Spleen (tissue), 11 donors: ENCODE data around the gene GPRIN3. TPM values are rescaled to one million over a fixed set of nuclear protein-coding genes. Genes with fewer than 3 reads are reported as not detected.

Source experiments
- DNase-seq: peaks from one replicate; pipeline ENCODE4 v3.0.0-alpha.2; 2020
- H3K27ac ChIP-seq, 8 donors: fragments of 200-600 bp; sonication (generic) in 7 of 8; 1 replicate in 4 of 8; 2 replicates in 4 of 8; pipeline versions ENCODE4 v1.5.0 to v1.8.0; 2016 to 2021; ENCODE audit warnings: inconsistent platforms in 4 of 8, mild to moderate bottlenecking in 4 of 8, moderate library complexity in 1 of 8
- H3K27me3 ChIP-seq, 7 donors: fragments of 200-600 bp; sonication (generic) in 6 of 7; replicated peaks in 1 of 7; 1 replicate in 4 of 7; 2 replicates in 3 of 7; pipeline versions ENCODE4 v1.5.0 to v1.8.0; 2016 to 2021; ENCODE audit warnings: inconsistent platforms in 3 of 7, mild to moderate bottlenecking in 1 of 7
- H3K36me3 ChIP-seq, 6 donors: fragments of 200-600 bp; sonication (generic) in 5 of 6; 1 replicate in 4 of 6; 2 replicates in 2 of 6; pipeline versions ENCODE4 v1.5.0 to v1.8.0; 2016 to 2021; ENCODE audit warnings: inconsistent platforms in 2 of 6
- H3K4me1 ChIP-seq, 6 donors: fragments of 200-600 bp; sonication (generic) in 5 of 6; 1 replicate in 3 of 6; 2 replicates in 3 of 6; pipeline versions ENCODE4 v1.5.0 to v1.8.0; 2016 to 2021; ENCODE audit warnings: inconsistent platforms in 3 of 6
- H3K4me3 ChIP-seq, 8 donors: fragments of 200-600 bp; sonication (generic) in 7 of 8; 1 replicate in 4 of 8; 2 replicates in 4 of 8; pipeline versions ENCODE4 v1.5.0 to v1.8.0; 2016 to 2021; ENCODE audit warnings: inconsistent platforms in 4 of 8, mild to moderate bottlenecking in 4 of 8, moderate library complexity in 2 of 8
- H3K9me3 ChIP-seq, 8 donors: fragments of 200-600 bp; sonication (generic) in 7 of 8; 1 replicate in 4 of 8; 2 replicates in 4 of 8; pipeline versions ENCODE4 v1.5.0 to v1.8.0; 2016 to 2021; ENCODE audit warnings: inconsistent platforms in 4 of 8
- CTCF ChIP-seq, 11 experiments: fragments of 200-600 bp in 7 of 11; fragments of 450-650 bp in 4 of 11; sonication (generic) in 4 of 11; IDR thresholded peaks in 8 of 11; conservative IDR thresholded peaks in 3 of 11; 1 replicate in 7 of 11; 2 replicates in 4 of 11; pipeline versions ENCODE4 v1.4.0 to v1.8.0; 2016 to 2021; ENCODE audit warnings: antibody characterized with exemption in 11 of 11, inconsistent platforms in 4 of 11, mild to moderate bottlenecking in 1 of 11
- POLR2A ChIP-seq, 3 donors: fragments of 450-650 bp; IDR thresholded peaks; one replicate each; pipeline ENCODE4 v1.5.1; 2017; ENCODE audit warnings: antibody characterized with exemption in 3 of 3, mild to moderate bottlenecking in 1 of 3
- POLR2AphosphoS5 ChIP-seq, 3 donors: sonication (generic); formaldehyde crosslinking; IDR thresholded peaks; one replicate each; pipeline ENCODE4 v1.5.1; 2017; ENCODE audit warnings: antibody characterized with exemption in 3 of 3
- WGBS, 5 donors: extraction: QIAGEN DNeasy Blood & Tissue Kit in 3 of 5; methylation state at CpG; one replicate each; pipeline versions ENCODE4 v1.1.5 to v1.1.7; 2013 to 2018; 5-methylcytosine and 5-hydroxymethylcytosine counted together
- intact Hi-C: fragments of 100-400 bp; cut with DNase I; formaldehyde crosslinking; loops from one replicate; pipeline ENCODE4 v1.15.0; 2023; ENCODE audit warnings: low total_unique reads
- polyA plus RNA-seq, 3 donors: library from polyadenylated mRNA; stranded (reverse); fragments of 200-250 nt; gene quantifications; one replicate each; pipeline ENCODE4 v1.2.1, GENCODE V29; 2013
- total RNA-seq, 7 donors: library from RNA; depleted of rRNA in 3 of 7; stranded (reverse); fragments of >200 nt in 3 of 7; fragmentation: NEBNext Ultra II Directional in 4 of 7; extraction: Animal tissue kit (Norgen Biotek cat#: 25700) in 4 of 7; gene quantifications; one replicate each; pipeline versions ENCODE4 v1.1.0 to v1.2.1, GENCODE V29; 2016 to 2021
- donor health status: healthy with polysubstance abuse.
- donor health status: DM: no; HTN: no; CAD: no; lungs with moderate emphysema.
- donor health status: DM: no; HTN: no; CAD: no.
- donor health status: Bipolar disorder and iron deficiency.
- donor health status: healthy.
- donor health status: DM: no; HTN: no; CAD: no.
- donor health status: DM: yes; HTN: yes; CAD: no.

The GPRIN3 gene
- total and polyA plus RNA-seq, 10 donors: 1.6 to 40.2 (median 24.8) TPM

DNA sequence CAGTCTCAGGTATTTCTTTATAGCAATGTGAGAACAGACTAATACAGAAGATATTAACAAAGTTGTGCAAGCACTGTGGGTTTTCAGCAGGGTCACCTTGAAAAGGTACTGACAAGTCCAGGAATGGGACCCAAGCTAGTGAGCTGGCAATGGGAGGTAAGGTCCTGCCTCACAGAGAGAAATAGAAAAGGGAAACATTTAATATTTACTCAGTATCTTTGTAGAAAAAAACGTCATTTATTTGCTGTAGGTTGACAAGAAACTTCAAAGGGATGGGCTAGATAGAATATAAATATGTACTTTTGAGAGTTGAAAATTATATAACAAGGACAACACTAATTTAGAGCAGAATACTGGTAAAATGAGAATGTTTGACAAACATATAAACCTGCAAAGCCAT, 89.0 kb downstream of the GPRIN3 start:
- H3K9me3 ChIP-seq: no peaks in the 10 kb centered on the region
- no peak overlapping the region for H3K4me3 ChIP-seq
- H3K4me1 ChIP-seq: no peaks in the 10 kb centered on the region
- no peaks in the 10 kb centered on the region for H3K36me3 ChIP-seq
- intact Hi-C loops: no loop called here
- no peaks in the 10 kb centered on the region for H3K27me3 ChIP-seq
- no peak overlapping the region for H3K27ac ChIP-seq
- TF ChIP-seq POLR2AphosphoS5 (IDR thresholded peaks at IDR 0.05): no peak
- no peak for TF ChIP-seq POLR2A (IDR thresholded peaks at IDR 0.05)
- TF ChIP-seq CTCF (IDR thresholded peaks at IDR 0.05 in 8 of 11, conservative IDR thresholded peaks at IDR 0.05 in 3 of 11): no peak
- DNase-seq: no peak
- WGBS, 5 donors: 68 to 86% (median 73%) methylated on average over 1 of the region's 1 CpG

- Histone ChIP-seq H3K4me1 (no peaks in the 10 kb centered on the region), H3K36me3 (no peaks in the 10 kb centered on the region), H3K4me3 (no peak overlapping the region), H3K27ac (no peak overlapping the region), H3K27me3 (no peaks in the 10 kb centered on the region), H3K9me3 (no peaks in the 10 kb centered on the region)
- 74 to 94% (median 86%) methylated on average over 1 of the region's 1 CpG for WGBS, 5 donors
- intact Hi-C loops: no loop called here
- no peak for DNase-seq
- TF ChIP-seq POLR2AphosphoS5 (IDR thresholded peaks at IDR 0.05) (no peak), CTCF (IDR thresholded peaks at IDR 0.05 in 8 of 11, conservative IDR thresholded peaks at IDR 0.05 in 3 of 11) (no peak), POLR2A (IDR thresholded peaks at IDR 0.05) (no peak)
Observed at GRCh38 chr4:89217604-89218003, 90.0 kb downstream of the GPRIN3 start.

- H3K27me3 ChIP-seq: no peaks in the 10 kb centered on the region
- no peak for TF ChIP-seq POLR2AphosphoS5 (IDR thresholded peaks at IDR 0.05)
- TF ChIP-seq POLR2A (IDR thresholded peaks at IDR 0.05): no peak
- TF ChIP-seq CTCF (IDR thresholded peaks at IDR 0.05 in 8 of 11, conservative IDR thresholded peaks at IDR 0.05 in 3 of 11): no peak
- no peaks in the 10 kb centered on the region for H3K4me1 ChIP-seq
- no peak overlapping the region for H3K4me3 ChIP-seq
- H3K36me3 ChIP-seq: no peaks in the 10 kb centered on the region
- intact Hi-C loops: no loop called here
- H3K27ac ChIP-seq: no peak overlapping the region
- WGBS, 5 donors: 81 to 96% (median 87%) methylated on average over 1 of the region's 1 CpG
- H3K9me3 ChIP-seq: no peaks in the 10 kb centered on the region
- DNase-seq: no peak
Observed at GRCh38 chr4:89216866-89217265, 90.7 kb downstream of the GPRIN3 start.

GRCh38 chr4:89216422-89216821, 91.2 kb downstream of the GPRIN3 start:
- intact Hi-C loops: no loop called here
- no peak overlapping the region for H3K27ac ChIP-seq
- no peaks in the 10 kb centered on the region for H3K27me3 ChIP-seq
- H3K4me1 ChIP-seq: no peaks in the 10 kb centered on the region
- no peak overlapping the region for H3K4me3 ChIP-seq
- DNase-seq: no peak
- H3K9me3 ChIP-seq: no peaks in the 10 kb centered on the region
- no peaks in the 10 kb centered on the region for H3K36me3 ChIP-seq
- no peak for TF ChIP-seq POLR2A (IDR thresholded peaks at IDR 0.05)
- TF ChIP-seq CTCF (IDR thresholded peaks at IDR 0.05 in 8 of 11, conservative IDR thresholded peaks at IDR 0.05 in 3 of 11): no peak
- no peak for TF ChIP-seq POLR2AphosphoS5 (IDR thresholded peaks at IDR 0.05)
